GM23338 (cell line): ENCODE measurements around the gene PSMB2. TPM values are rescaled to one million over a fixed set of nuclear protein-coding genes. Genes with fewer than 3 reads are reported as not detected.
A peak's percentile ranks its signal among the peaks of the same experiment; 100 is the strongest.

Experiments used
- ATAC-seq: fragments of 200-7000 bp; cut with Tn5 transposase; 3 replicates; pipeline ENCODE4 v1.9.1; 2020
- DNase-seq: peaks from one replicate; pipeline ENCODE4 v3.0.0-alpha.2; 2015; ENCODE audit warnings: low spot score
- H2AFZ ChIP-seq: fragments of 200-600 bp; sonication (generic); 2 replicates; pipeline ENCODE4 v1.8.0; 2016; ENCODE audit warnings: antibody characterized with exemption, mild to moderate bottlenecking, moderate library complexity
- H3F3A ChIP-seq: fragments of 200-600 bp; sonication (generic); replicated peaks from 2 replicates; pipeline ENCODE4 v1.8.0; 2017; ENCODE audit warnings: antibody characterized with exemption, mixed run types, low read depth
- H3K27ac ChIP-seq: fragments of 200-600 bp; sonication (generic); 2 replicates; pipeline ENCODE4 v1.6.1; 2016; ENCODE audit warnings: low read depth
- H3K27me3 ChIP-seq: fragments of 200-600 bp; sonication (generic); 2 replicates; pipeline ENCODE4 v1.8.0; 2016; ENCODE audit warnings: mild to moderate bottlenecking, mixed run types, moderate library complexity; ENCODE audit not compliant: insufficient read depth
- H3K36me3 ChIP-seq: fragments of 200-600 bp; sonication (generic); 2 replicates; pipeline ENCODE4 v1.8.0; 2016; ENCODE audit warnings: mild to moderate bottlenecking; ENCODE audit not compliant: insufficient read depth
- H3K4me1 ChIP-seq: fragments of 200-600 bp; sonication (generic); 2 replicates; pipeline ENCODE4 v1.8.0; 2016; ENCODE audit warnings: mild to moderate bottlenecking, moderate library complexity; ENCODE audit not compliant: insufficient read depth
- H3K4me2 ChIP-seq: fragments of 200-600 bp; sonication (generic); 2 replicates; pipeline ENCODE4 v1.7.1; 2017; ENCODE audit warnings: mixed run types
- H3K4me3 ChIP-seq: fragments of 200-600 bp; sonication (generic); 2 replicates; pipeline ENCODE4 v1.6.1; 2016; ENCODE audit warnings: mixed run types
- H3K79me2 ChIP-seq: fragments of 200-600 bp; sonication (generic); replicated peaks from 2 replicates; pipeline ENCODE4 v1.8.0; 2017; ENCODE audit warnings: mild to moderate bottlenecking; ENCODE audit not compliant: insufficient read depth
- H3K9me2 ChIP-seq: fragments of 200-600 bp; sonication (generic); 2 replicates; pipeline ENCODE4 v1.8.0; 2017; ENCODE audit not compliant: insufficient read depth
- H4K20me1 ChIP-seq: fragments of 200-600 bp; sonication (generic); replicated peaks from 2 replicates; pipeline ENCODE4 v1.8.0; 2017; ENCODE audit warnings: mild to moderate bottlenecking; ENCODE audit not compliant: insufficient read depth
- H3K27ac Mint-ChIP-seq: 2 replicates; pipeline ENCODE4 v1.8.0; 2020; ENCODE audit warnings: inconsistent platforms, mild to moderate bottlenecking, moderate library complexity, mixed read lengths
- H3K27me3 Mint-ChIP-seq: 3 replicates; pipeline ENCODE4 v1.8.0; 2022; ENCODE audit warnings: low read depth, mild to moderate bottlenecking, moderate library complexity, mixed read lengths, inconsistent platforms; ENCODE audit not compliant: insufficient read depth, poor library complexity
- H3K36me3 Mint-ChIP-seq: 3 replicates; pipeline ENCODE4 v1.8.0; 2021; ENCODE audit warnings: low read depth, mild to moderate bottlenecking, inconsistent platforms, moderate library complexity, mixed read lengths
- H3K4me1 Mint-ChIP-seq: 3 replicates; pipeline ENCODE4 v1.8.0; 2020; ENCODE audit warnings: mild to moderate bottlenecking, inconsistent platforms, mixed read lengths
- H3K4me3 Mint-ChIP-seq: 3 replicates; pipeline ENCODE4 v1.8.0; 2021; ENCODE audit warnings: moderate library complexity, mild to moderate bottlenecking, inconsistent platforms, mixed read lengths
- H3K9me3 Mint-ChIP-seq: 3 replicates; pipeline ENCODE4 v1.8.0; 2020; ENCODE audit warnings: moderate library complexity, mild to moderate bottlenecking, inconsistent platforms, mixed read lengths
- CREB1 ChIP-seq: fragments of 250-450 bp; sonication (Bioruptor Pico); IDR thresholded peaks from 2 replicates; pipeline ENCODE4 v1.5.0; 2020; ENCODE audit warnings: low read depth, mild to moderate bottlenecking, moderate library complexity
- CTCF ChIP-seq, 2 experiments: fragments of 200-600 bp in 1 of 2; sonication (generic) in 1 of 2; conservative IDR thresholded peaks; 2 replicates each; pipeline versions ENCODE4 v1.5.1 to v1.6.1; 2016 to 2017; ENCODE audit warnings: antibody characterized with exemption in 2 of 2, low read depth in 2 of 2, mild to moderate bottlenecking in 2 of 2, moderate library complexity in 1 of 2
- ETS1 ChIP-seq: IDR thresholded peaks from 2 replicates; pipeline ENCODE4 v1.6.1; 2016; ENCODE audit warnings: antibody characterized with exemption
- EZH2 ChIP-seq: fragments of 200-600 bp; sonication (generic); IDR thresholded peaks from one replicate; pipeline ENCODE4 v1.8.0; 2017; ENCODE audit warnings: antibody characterized with exemption, mild to moderate bottlenecking, low read depth; ENCODE audit not compliant: unreplicated experiment
- EZH2phosphoT487 ChIP-seq: fragments of 200-600 bp; sonication (generic); IDR thresholded peaks from one replicate; pipeline ENCODE4 v1.8.1; 2018; ENCODE audit warnings: antibody characterized with exemption; ENCODE audit not compliant: unreplicated experiment
- JUNB ChIP-seq: IDR thresholded peaks from one replicate; pipeline ENCODE4 v1.6.1; 2016; ENCODE audit warnings: antibody characterized with exemption; ENCODE audit not compliant: unreplicated experiment
- POLR2AphosphoS5 ChIP-seq: IDR thresholded peaks from 2 replicates; pipeline ENCODE4 v1.6.1; 2016; ENCODE audit warnings: antibody characterized with exemption, low read depth
- REST ChIP-seq: IDR thresholded peaks from one replicate; pipeline ENCODE4 v1.6.1; 2018; ENCODE audit warnings: antibody characterized with exemption; ENCODE audit not compliant: unreplicated experiment
- STAT1 ChIP-seq: IDR thresholded peaks from one replicate; pipeline ENCODE4 v1.6.1; 2016; ENCODE audit warnings: antibody characterized with exemption; ENCODE audit not compliant: unreplicated experiment
- ZNF331 ChIP-seq: fragments of 250-450 bp; sonication (Bioruptor Pico); IDR thresholded peaks from 2 replicates; pipeline ENCODE4 v1.5.0; 2020; ENCODE audit warnings: low read depth, mild to moderate bottlenecking, moderate library complexity
- polyA plus RNA-seq: library from polyadenylated mRNA; unstranded; fragments of >200 nt; fragmentation: Nextera tagmentation; extraction: Ambion mirVana; gene quantifications from 2 replicates; pipeline ENCODE4 v1.2.1, GENCODE V29; 2016
- total RNA-seq: library from RNA; depleted of rRNA; stranded (reverse); fragments of >200 nt; shearing (Covaris generic); gene quantifications from 2 replicates; pipeline ENCODE4 v1.2.3, GENCODE V29; 2014

PSMB2 gene
- total and polyA plus RNA-seq, 2 experiments from 2014 or later: 68.2 to 147 TPM

- Histone ChIP-seq H3F3A (0 out of 2 replicates have a peak, but pooled peaks cover 2% of the 10 kb centered on the region), H3K27me3 (no peaks in the 10 kb centered on the region), H3K4me2 (no peak overlapping the region), H4K20me1 (peaks cover 51% of the 10 kb centered on the region), H3K36me3 (peaks cover 56% of the 10 kb centered on the region), H3K9me2 (no peaks in the 10 kb centered on the region), H3K27ac (peak overlapping the region; percentile 81), H2AFZ (no peak overlapping the region), H3K79me2 (peaks cover 65% of the 10 kb centered on the region), H3K4me1 (peaks cover 17% of the 10 kb centered on the region), H3K4me3 (no peak overlapping the region)
- H3K27ac Mint-ChIP-seq: no peak overlapping the region
- peaks cover 69% of the 10 kb centered on the region for H3K36me3 Mint-ChIP-seq
- ATAC-seq (no peak), DNase-seq (no peak)
- TF ChIP-seq ETS1: no peak
- no peak for TF ChIP-seq POLR2AphosphoS5
- no peak for TF ChIP-seq ZNF331 (CRISPR knock-in tag)
- no peak for TF ChIP-seq CREB1 (CRISPR knock-in tag)
- no peak for TF ChIP-seq JUNB
- TF ChIP-seq STAT1: no peak
- TF ChIP-seq EZH2: no peak
- no peaks in the 10 kb centered on the region for H3K27me3 Mint-ChIP-seq
- no peak overlapping the region for H3K4me3 Mint-ChIP-seq
- peaks cover 11% of the 10 kb centered on the region; the same call in 2 of the 3 replicates for H3K4me1 Mint-ChIP-seq
- no peaks in the 10 kb centered on the region for H3K9me3 Mint-ChIP-seq
Observed at GRCh38 chr1:35633547-35633946, 7.8 kb downstream of the PSMB2 start.

GRCh38 chr1:35631396-35631795 lies 9.9 kb downstream of the PSMB2 start:
- H3K4me1 Mint-ChIP-seq: no peaks in the 10 kb centered on the region
- Histone ChIP-seq H4K20me1 (peaks cover 45% of the 10 kb centered on the region), H3K9me2 (no peaks in the 10 kb centered on the region), H2AFZ (no peak overlapping the region), H3K36me3 (peaks cover 64% of the 10 kb centered on the region), H3K4me3 (no peak overlapping the region), H3F3A (0 out of 2 replicates have a peak, but pooled peaks cover 2% of the 10 kb centered on the region), H3K4me1 (no peaks in the 10 kb centered on the region), H3K27me3 (no peaks in the 10 kb centered on the region), H3K27ac (no peak overlapping the region), H3K4me2 (no peak overlapping the region), H3K79me2 (peaks cover 63% of the 10 kb centered on the region)
- H3K9me3 Mint-ChIP-seq: no peaks in the 10 kb centered on the region
- no peak overlapping the region for H3K27ac Mint-ChIP-seq
- H3K27me3 Mint-ChIP-seq: peaks cover 1% of the 10 kb centered on the region
- peaks cover 80% of the 10 kb centered on the region for H3K36me3 Mint-ChIP-seq
- no peak for ATAC-seq
- DNase-seq: no peak
- no peak overlapping the region for H3K4me3 Mint-ChIP-seq
- no peak for TF ChIP-seq CTCF (conservative IDR thresholded peaks at IDR 0.05; ENCODE audit: low read depth in 2 of 2)
- TF ChIP-seq REST: no peak
- TF ChIP-seq ZNF331 (CRISPR knock-in tag): no peak
- no peak for TF ChIP-seq STAT1
- TF ChIP-seq CREB1 (CRISPR knock-in tag): no peak
- no peak for TF ChIP-seq EZH2
- no peak for TF ChIP-seq EZH2phosphoT487
